GM18502 (cell line): ENCODE data around the gene CLGN.

Source experiments
- ATAC-seq: cut with Tn5 transposase; IDR thresholded peaks from one replicate; pipeline ENCODE4 v1.9.1; 2021; ENCODE audit warnings: mild to moderate bottlenecking; ENCODE audit not compliant: unreplicated experiment, poor library complexity

Gene CLGN

DNA sequence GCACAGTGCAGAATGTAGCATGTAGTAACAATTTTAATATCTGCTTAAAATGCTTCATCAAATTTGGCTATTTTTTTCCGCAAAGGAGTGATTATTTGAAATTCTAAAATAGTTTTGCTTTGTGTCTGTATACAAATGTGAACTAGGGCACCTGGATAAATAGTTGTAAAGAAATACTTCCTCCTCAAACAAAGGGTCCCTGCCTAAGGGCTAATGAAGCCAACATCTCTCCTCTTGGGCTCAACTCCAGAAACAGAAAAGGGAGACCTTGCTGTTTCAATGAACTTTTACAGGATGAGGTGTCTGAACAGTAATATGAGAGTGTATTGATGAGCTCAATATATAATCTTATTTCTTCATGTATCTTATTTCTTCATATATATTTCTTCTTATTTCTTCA lies 84.8 kb downstream of the CLGN start:
- no peak for ATAC-seq
